Measurements from ENCODE around the gene SYTL3. TPM values are rescaled to one million over a fixed set of nuclear protein-coding genes. Genes with fewer than 3 reads are reported as not detected.

The SYTL3 gene
- total RNA-seq, 1 donor from 2014 or later: 7.1 TPM

- no peak for DNase-seq (ENCODE audit: low read depth)
These were observed 162.8 kb downstream of the SYTL3 start for GRCh38 chr6:158812611-158813010.

- no peak for DNase-seq (ENCODE audit: low read depth)
These were observed 163.2 kb downstream of the SYTL3 start for GRCh38 chr6:158813032-158813431.

Small RNA genes lying within 50 kb of the gene (microRNA-seq; reads per million reads assigned to microRNA genes)
- gene MIR3918 (not detected), gene MIR7161 (not detected)

Other genes with a start within 250 kb of the SYTL3 start
- 32.8 and 33.5 TPM in 2 replicates for gene TMEM181, start 90.0 kb upstream of the SYTL3 start, total RNA-seq
- 57.3 and 84.8 TPM in 2 replicates for gene DYNLT1, start 5.3 kb upstream of the SYTL3 start, total RNA-seq
- gene EZR, start 169.3 kb downstream of the SYTL3 start, total RNA-seq: 41.2 and 71.0 TPM in 2 replicates